HG03064 (cell line): ENCODE measurements around the gene LRATD1.
"Not testable (repeated sequence)": the region's sequence is repeated elsewhere in the genome, so short reads cannot be mapped to it uniquely, and the experiment has no call there.

Experiments used
- ATAC-seq: cut with Tn5 transposase; IDR thresholded peaks from one replicate; pipeline ENCODE4 v1.9.1; 2021; ENCODE audit warnings: low read depth; ENCODE audit not compliant: unreplicated experiment

LRATD1 gene, protein sequence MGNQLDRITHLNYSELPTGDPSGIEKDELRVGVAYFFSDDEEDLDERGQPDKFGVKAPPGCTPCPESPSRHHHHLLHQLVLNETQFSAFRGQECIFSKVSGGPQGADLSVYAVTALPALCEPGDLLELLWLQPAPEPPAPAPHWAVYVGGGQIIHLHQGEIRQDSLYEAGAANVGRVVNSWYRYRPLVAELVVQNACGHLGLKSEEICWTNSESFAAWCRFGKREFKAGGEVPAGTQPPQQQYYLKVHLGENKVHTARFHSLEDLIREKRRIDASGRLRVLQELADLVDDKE

DNA sequence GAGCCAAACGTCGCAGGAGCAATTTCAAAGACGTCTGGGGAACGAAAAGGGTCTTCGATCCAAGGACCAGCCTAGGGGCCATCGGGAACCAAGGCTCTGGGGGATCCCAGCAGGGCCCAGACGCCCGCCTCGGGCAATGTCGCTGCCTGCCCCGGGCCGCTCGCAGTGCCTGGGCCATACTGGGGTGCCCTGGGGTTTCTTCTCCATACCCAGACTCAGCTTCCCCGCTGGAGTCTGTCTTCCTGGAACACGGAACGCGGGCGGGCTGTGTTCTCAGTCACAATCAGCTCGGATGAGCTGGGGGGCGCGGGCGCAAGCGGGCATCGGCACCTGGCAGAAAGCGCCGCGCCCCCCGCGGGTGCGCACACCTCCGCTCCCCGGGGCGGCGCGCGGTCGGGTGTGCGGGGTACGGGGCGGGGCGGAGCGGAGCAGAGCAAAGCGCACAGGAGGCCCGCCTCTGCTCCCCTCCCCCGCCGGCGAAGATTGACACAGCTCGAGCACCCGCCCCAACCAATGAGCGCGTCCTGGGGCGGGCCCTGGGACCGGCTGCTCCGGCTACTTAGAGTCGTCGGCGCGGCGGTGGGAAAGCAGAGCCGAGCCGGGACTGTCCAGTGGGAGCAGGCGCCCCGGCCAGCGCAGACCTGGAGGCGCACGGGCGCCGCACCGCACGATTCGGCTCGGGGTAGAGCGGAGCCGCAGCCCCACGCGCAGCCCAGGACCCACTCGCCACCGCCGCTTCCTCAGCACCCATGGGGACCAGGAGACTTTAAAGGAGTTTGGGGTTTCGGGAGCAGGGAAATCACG is at the start of gene LRATD1:
Gene LRATD1 (plus strand): TSS at position 585 of the 804 bp plus-strand sequence. CDS start 1,263 bp downstream, outside the sequence.
- ATAC-seq = no peak

DNA sequence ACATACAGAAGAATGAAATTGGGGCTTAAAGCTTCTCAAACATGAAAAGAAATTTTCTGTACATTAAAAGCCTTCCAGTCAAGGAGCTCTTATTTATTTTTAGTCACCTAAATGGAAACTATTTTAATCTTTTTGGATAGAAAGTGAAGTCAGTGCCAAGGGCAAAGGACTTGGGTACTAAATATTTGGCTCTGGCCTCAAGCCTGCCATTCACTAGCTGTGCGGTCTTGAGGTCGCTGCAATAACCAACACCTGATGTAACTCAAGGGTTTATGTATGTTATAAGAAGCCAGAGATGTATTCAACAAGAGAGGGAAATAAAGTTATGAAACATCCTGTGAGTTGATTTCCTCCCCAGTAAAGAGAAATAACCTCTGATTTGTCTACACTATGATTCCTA is 49.5 kb upstream of the LRATD1 start:
- no peak for ATAC-seq

DNA sequence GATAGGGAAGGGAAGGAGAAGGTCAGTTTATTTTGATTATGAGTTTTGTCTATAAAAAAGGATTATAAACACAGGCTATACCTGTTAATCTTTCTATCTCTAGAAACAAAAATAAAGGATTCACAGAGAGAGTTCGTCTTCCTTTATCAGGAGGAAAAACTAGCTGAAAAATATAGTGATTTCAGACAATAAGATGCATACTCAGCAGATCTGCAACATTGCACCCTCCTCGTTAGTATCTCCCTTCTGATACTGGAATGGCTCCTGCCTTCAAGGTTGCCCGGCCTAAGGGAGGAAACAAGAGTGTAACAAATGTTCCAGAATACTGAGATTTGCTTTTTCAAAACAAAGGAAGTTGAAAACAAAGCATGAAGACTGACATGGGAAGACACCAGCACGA is 48.7 kb upstream of the LRATD1 start:
- ATAC-seq = no peak

DNA sequence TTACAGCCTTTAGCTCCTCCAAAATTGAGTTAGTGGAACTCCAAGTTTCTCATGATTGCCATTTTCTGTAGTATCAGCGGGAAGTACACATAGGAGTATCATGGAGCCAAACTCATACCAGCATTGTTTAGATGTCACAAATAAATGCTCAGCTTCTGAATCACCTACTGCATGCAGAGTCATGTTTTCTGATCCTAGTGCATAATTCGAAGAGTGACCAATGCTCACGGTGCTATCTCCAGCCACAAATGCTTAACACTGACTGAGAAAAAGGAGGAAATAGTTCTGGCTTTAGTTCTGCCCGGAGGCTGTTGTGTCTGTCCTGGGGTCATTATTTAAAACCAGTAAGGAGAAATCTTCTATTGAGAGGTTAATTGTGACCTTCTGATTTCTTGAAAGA is 45.4 kb upstream of the LRATD1 start:
- ATAC-seq = no peak

DNA sequence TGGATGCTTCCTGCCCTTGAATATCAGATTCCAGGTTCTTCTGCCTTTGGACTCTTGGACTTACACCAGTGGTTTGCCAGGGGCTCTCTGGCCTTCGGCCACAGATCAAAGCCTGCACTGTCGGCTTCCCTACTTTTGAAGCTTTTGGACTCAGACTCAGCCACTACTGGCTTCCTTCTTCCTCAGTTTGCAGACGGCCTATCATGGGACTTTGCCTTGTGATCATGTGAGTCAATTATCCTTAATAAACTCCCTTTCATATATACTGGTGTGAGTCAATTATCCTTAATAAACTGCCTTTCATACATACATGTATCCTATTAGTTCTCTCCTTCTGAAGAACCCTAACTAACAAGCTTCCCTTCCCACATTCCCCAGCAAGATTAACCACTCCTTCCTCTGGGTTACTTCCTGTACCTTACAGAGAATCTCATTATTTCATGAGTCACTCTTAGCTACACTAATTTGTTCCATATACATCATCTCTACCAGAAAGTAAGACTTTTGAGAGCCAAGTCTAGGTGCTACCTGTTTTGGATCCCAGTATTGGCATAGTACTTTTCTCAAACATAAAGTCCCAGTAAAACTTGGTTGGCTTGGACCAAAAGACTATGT is 31.3 kb upstream of the LRATD1 start:
- no peak for ATAC-seq

DNA sequence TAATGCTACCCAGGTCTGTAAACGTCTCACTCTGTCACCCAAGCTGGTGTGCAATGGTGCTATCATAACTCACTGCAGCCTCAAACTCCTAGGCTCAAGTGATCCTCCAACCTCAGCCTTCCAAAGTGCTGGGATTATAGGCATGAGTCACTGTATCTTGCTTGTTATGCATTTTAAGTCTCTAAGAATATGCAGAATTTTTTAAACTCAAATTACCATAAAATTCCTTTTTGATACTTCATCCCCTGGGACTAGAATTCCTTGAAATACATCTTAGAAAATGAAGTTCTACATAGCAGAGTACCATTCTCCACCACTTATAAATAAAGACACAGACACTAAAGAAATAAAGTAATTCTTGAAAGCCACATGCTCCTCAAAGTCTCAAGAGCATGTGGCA is 30.2 kb upstream of the LRATD1 start:
- ATAC-seq = no peak

DNA sequence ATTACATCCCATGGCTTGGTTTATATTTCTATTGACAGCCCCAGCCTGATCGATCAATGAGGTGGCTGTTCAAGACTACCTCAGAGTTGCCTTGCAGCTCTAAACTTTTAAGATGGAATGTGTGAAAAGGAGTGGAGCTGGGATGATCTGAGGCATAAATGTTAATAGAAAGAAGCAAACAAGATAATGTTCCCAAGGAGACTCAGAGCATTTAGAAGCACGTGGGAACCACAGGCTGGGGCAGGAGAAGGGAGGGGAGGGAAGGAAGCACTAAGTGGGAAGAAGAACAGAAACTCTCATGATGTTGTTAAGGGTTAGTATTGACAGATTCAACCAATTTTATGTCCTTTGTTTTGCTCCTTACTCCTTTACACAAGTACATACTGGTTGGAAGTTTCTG is 28.8 kb upstream of the LRATD1 start:
- ATAC-seq = no peak

DNA sequence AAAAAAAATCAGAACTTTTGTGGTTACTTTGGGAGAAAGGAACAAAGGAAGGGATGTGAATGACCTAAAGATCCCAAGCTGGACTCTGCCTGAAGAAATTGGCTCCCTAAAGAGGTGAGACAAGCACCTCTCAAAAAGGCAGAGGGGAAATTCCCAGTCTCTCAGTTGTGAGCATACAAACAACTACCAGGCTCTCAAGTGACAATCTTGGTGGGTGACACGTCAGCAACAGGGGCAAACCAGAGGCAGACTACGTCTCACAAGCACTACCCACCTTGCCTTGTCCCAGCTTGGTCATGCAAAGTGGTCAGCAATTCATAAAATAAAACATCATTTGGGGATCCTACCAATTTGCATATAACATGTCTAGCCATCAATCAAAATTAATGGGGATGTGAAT is 24.3 kb upstream of the LRATD1 start:
- no peak for ATAC-seq

DNA sequence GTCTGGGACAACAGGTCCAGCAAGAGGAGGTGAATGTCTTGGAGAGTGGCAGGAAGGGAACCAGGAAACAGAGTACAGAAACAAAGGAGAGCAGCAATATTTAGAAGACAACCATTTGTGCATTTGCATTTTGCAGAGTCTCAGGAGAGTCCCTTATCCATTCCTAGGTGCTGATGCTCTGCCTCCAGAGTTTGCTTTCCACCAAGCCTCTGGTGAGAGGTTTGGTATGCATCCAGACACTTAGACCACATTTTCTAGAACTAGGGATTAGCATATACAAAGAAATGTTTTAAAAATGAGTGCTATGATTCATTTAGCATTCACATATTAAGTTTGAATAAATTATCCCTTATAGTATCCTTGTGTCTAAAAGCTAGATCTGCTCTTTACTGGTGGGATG is 18.5 kb upstream of the LRATD1 start:
- ATAC-seq = no peak

DNA sequence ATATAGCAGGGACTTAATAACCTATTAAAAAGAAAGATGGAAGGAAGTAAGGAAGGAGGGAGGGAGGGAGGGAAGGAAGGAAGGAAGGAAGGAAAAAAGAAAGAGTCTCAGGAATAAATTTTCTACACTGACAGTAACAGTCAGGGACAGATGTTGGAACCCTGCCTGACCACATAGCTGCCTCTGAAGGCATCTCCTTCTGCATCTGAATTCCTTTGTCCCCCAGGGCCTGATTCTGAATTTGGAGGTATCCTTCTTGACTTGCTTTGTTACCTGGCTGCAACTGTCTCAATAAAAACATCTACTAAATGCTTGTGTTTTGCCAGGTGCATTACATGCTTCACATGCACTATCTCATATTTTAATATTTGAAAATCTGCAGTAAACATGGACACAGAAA is 17.4 kb upstream of the LRATD1 start:
- no peak for ATAC-seq

DNA sequence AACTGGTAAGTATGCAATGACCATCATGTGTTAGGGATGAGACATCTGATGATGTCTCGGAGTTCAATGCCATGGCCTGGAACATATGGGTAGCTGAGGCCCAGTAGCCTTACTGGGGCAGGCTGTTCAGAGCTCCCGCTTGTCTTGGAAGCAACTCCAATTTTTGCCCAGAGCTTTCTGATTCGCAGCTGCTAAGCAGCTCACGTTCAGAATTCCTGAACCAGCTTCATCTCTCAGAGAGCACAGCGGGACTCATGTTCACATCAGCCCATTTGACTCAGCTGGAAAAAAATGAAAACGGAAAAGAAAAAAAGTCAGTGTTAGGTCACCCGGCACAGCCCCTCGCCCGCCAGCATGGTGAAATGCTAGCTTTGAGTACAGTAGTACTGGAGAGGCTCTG is 16.8 kb upstream of the LRATD1 start:
- no peak for ATAC-seq

DNA sequence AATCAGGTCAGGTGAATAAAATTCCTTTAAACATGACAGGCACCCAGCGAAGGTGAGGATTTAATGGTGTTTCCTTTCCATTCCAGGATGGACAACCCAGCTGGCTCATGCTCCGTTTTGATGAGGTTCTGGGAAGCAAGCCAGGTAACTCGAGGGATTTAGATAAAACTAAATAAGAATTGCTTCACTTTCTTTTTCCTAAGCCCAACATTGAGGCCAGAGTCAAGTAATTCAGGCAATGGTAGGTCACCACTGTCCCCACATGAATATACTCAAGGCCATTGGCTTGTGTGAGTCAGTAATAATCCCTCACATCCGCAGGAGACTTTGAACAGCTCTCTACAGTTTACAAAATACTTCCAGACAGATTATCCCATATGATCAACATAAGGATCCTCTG is 16.2 kb upstream of the LRATD1 start:
- no peak for ATAC-seq

DNA sequence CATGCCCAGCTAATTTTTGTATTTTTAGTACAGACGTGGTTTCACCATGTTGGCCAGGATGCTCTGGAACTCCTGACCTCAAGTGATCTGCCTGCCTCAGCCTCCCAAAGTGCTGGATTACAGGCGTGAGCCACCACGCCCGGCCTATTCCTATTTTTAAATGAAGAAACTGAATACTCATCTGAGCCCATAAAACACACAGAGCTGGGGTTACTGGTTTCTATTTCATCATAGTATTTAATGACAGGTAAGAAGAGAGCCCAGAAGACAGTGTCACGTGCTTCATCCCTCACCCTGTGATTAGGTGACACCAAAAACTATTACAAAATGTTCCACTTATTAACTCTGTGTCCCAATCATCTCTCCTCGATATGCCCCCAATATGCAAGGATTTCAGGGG is 15.6 kb upstream of the LRATD1 start:
- no peak for ATAC-seq

DNA sequence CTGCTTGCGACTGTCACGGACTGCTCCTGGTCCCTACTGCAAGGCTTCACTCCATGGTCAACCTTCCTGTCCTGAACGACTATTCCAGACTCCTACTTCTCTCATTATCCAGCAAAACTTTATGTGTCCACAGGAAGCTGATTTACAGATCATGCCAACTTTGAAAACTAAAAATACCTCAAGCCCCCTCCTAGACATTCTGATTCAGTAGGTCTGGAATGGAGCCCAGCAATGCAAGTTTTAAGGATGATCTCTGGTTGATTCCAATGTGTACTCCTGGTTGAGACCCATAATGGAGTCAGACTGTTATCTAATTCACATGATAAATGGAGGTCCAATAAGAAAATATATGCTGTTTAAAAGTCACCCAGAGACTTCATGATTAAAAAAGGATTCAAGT is 13.1 kb upstream of the LRATD1 start:
- ATAC-seq = no peak

DNA sequence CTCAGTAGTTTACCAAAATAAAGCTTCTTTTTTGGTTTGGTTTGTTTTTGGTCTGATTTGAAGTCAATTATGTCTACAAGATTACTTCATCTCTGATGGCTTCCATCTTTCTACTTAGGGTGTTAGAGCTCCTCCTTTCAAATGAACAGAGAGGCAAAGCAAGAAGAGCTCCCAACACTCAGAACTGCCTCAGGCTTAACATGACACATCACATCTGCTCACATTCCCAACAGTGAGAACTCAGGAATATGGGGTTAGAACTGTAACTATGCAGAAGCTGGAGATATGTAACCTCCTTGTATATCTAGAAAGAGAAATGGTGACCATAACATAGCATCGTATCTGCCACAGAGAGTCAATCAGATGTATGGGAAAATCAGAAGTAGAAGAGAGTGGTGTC is 11.4 kb upstream of the LRATD1 start:
- ATAC-seq = no peak

DNA sequence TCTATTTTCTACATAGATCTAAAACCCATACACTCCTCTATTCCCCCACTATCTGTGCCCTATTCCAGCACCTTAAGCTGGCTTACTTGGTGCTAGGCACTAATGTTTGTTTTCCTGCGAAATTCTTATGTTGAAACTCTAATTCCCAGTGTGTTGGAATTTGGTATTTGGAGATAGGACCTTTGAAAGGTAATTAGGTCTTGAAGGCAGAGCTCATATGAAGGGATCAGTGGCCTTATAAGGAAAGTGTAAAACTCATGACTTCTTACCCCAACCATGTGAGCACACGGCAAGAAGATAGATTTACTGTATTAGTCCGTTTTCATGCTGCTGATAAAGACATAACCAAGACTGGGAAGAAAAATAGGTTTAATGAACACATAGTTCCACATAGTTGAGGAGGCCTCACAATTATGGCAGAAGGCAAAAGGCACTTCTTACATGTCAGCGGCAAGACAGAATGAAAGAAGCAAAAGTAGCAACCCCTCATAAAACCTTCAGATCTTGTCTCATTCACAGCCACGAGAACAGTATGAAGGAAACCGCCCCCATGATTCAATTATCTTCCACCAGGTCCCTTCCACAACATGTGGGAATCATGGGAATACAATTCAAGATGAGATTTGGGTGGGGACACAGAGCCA is 10.5 kb upstream of the LRATD1 start:
- no peak for ATAC-seq

DNA sequence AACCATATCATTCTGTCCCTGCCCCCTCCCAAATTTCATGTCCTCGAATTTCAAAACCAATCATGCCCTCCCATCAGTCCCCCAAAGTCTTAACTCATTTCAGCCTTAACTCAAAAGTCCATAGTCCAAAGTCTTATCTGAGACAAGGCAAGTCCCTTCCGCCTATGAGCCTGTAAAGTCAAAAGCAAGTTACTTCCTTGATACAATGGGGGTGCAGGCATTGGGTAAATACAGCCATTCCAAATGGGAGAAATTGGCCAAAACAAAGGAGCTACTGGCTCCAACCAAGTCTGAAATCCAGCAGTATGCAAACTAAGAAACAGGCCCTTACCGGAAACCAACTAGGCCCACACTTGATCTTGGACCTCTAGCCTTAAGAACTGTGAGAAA is 10.0 kb upstream of the LRATD1 start:
- ATAC-seq = not testable (repeated sequence)

DNA sequence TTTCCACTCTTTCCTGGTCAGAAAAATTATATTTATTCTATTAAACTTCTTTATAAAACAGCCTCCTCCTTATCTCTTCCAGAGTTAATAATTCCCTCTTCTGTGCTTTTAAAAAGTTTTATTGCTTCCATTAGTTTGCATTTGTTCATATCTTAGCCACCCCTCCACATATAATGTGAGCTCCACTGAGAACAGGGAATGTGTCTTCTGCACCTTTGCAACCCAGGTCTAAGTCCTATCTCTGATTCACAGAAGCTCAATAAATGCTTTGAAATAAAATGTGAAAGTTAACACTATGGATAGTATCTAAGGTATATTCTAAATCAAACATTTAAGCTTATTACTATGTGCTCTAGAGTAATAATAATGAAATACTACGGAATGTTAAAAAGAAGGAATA is 9.3 kb upstream of the LRATD1 start:
- ATAC-seq = no peak

DNA sequence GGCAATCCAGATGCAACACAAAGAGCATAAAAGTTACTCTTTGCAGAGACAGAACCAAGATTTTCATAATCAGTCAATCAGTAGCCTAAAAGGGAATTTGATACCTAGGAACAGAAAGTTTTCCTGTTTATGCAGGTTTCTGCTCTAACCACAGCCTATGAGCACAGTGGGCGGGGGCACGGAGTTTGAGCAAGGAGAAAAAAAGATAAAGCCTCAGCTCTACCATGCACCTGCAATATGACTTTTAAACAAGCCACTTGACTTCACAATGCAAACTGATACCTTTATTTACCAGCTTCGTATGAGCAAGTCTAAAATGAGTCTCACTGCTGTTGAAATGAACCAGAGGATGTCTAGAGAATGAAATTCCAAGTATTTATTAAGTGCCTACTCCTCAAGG is 5.6 kb upstream of the LRATD1 start:
- no peak for ATAC-seq

DNA sequence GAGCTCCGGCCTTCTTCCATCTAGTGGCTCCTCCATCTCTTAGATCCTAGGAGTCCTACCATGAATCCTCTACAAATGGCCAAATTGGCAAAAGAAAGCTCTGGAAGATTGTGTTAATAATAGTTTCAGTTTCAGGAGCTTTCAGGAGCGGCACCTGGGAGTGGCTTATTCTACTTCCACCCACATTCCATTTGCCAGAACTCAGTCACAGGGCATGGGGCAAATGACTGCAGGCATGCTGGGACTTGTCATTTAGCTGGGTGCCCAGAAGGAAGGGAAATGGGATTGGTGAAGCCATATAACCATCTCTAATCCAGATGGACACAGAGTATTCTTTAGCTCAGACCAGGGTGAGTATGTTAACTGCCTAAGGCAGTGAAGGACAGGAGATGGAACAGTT is 3.6 kb upstream of the LRATD1 start:
- ATAC-seq = no peak

DNA sequence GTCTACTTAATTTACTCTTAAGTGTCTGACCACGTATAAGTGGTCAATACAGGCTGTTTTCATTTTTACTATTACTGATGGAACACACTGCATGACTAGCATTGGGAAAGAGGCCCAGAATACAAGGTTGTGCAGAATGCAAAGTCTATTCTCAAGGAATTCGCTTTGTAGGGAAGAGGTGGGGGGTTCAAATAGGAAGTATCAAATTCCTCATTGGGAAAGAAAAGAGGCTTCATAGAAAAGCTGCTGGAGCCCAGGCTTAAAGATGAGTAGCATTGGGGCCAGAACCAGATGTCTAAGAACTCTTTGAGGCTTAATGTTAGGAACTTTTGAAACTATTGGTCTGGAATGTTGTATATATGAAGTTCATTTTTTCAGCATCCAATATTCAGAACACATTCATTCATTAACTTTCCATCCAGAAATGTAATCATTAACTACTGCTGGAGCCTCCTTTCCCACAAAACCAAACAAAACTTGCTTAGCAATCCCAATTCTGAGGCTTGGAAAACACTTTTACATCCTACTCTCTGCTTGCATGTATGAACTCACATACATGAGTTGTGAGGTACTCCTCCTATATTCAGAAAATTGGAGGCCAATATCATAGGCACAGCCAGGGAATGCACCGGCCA is 994 bp upstream of the LRATD1 start:
- no peak for ATAC-seq
